Measurements from ENCODE around the gene RNU4-1.

Gene RNU4-1

GRCh38 chr12:120265473-120266179 is 27.4 kb downstream of the RNU4-1 start, which contains the start of gene PXN:
Gene PXN, minus strand, starts transcription at chr12:120265730. Its CDS starts 101 bp downstream, at chr12:120265629.
- Histone ChIP-seq H3K27me3 (ENCODE audit: control insufficient read depth in 1 of 2, insufficient read depth in 2 of 2, low read length in 2 of 2) (no peaks in the 10 kb centered on the region), H3K4me3 (ENCODE audit: low read depth in 1 of 2, low read length in 2 of 2) (peak within 1 kb of the TSS; percentile 79 to 81), H3K36me3 (ENCODE audit: control insufficient read depth in 1 of 2, insufficient read depth in 2 of 2, low read length in 2 of 2) (no peaks in the 10 kb centered on the region), H3K4me1 (ENCODE audit: control insufficient read depth in 1 of 2, insufficient read depth in 2 of 2, low read length in 2 of 2) (peaks cover 45 to 51% of the 10 kb centered on the region in 2 donors), H3K9ac (ENCODE audit: low read depth in 1 of 2, low read length in 2 of 2) (peak within 1 kb of the TSS; percentile 38 to 72), H3K27ac (ENCODE audit: low read depth, low read length) (peak within 1 kb of the TSS; percentile 64), H3K9me3 (ENCODE audit: control insufficient read depth in 1 of 2, low read length in 2 of 2) (no peaks in the 10 kb centered on the region)

- Histone ChIP-seq H3K9me3 (ENCODE audit: control insufficient read depth in 1 of 2, low read length in 2 of 2) (no peaks in the 10 kb centered on the region), H3K4me1 (ENCODE audit: control insufficient read depth in 1 of 2, insufficient read depth in 2 of 2, low read length in 2 of 2) (peaks cover 45 to 51% of the 10 kb centered on the region in 2 donors), H3K36me3 (ENCODE audit: control insufficient read depth in 1 of 2, insufficient read depth in 2 of 2, low read length in 2 of 2) (no peaks in the 10 kb centered on the region)
Observed at GRCh38 chr12:120264904-120265472, 28.0 kb downstream of the RNU4-1 start.

GRCh38 chr12:120264086-120264903 is 28.7 kb downstream of the RNU4-1 start:
- no peaks in the 10 kb centered on the region for H3K27me3 ChIP-seq (ENCODE audit: control insufficient read depth in 1 of 2, insufficient read depth in 2 of 2, low read length in 2 of 2)
- peaks cover 45 to 51% of the 10 kb centered on the region in 2 donors for H3K4me1 ChIP-seq (ENCODE audit: control insufficient read depth in 1 of 2, insufficient read depth in 2 of 2, low read length in 2 of 2)
- H3K9me3 ChIP-seq (ENCODE audit: control insufficient read depth in 1 of 2, low read length in 2 of 2): no peaks in the 10 kb centered on the region
- peak overlapping the region; percentile 79 to 81 for H3K4me3 ChIP-seq (ENCODE audit: low read depth in 1 of 2, low read length in 2 of 2)
- peak overlapping the region; percentile 27 to 72 for H3K9ac ChIP-seq (ENCODE audit: low read depth in 1 of 2, low read length in 2 of 2)
- H3K27ac ChIP-seq (ENCODE audit: low read depth, low read length): peak overlapping the region; percentile 64
- no peaks in the 10 kb centered on the region for H3K36me3 ChIP-seq (ENCODE audit: control insufficient read depth in 1 of 2, insufficient read depth in 2 of 2, low read length in 2 of 2)

More at GRCh38 chr12:120264904-120265472, 28.0 kb downstream of the RNU4-1 start:
- H3K9ac ChIP-seq (ENCODE audit: low read depth in 1 of 2, low read length in 2 of 2): peak overlapping the region; percentile 27 to 72
- H3K4me3 ChIP-seq (ENCODE audit: low read depth in 1 of 2, low read length in 2 of 2): peak overlapping the region; percentile 79 to 81
- H3K27ac ChIP-seq (ENCODE audit: low read depth, low read length): peak overlapping the region; percentile 64
- H3K27me3 ChIP-seq (ENCODE audit: control insufficient read depth in 1 of 2, insufficient read depth in 2 of 2, low read length in 2 of 2): no peaks in the 10 kb centered on the region

- Histone ChIP-seq H3K9me3 (ENCODE audit: control insufficient read depth in 1 of 2, low read length in 2 of 2) (no peaks in the 10 kb centered on the region), H3K9ac (ENCODE audit: low read depth in 1 of 2, low read length in 2 of 2) (peak overlapping the region; percentile 27 to 72), H3K4me1 (ENCODE audit: control insufficient read depth in 1 of 2, insufficient read depth in 2 of 2, low read length in 2 of 2) (peaks cover 45 to 50% of the 10 kb centered on the region in 2 donors), H3K4me3 (ENCODE audit: low read depth in 1 of 2, low read length in 2 of 2) (peak overlapping the region; percentile 79 to 81), H3K27ac (ENCODE audit: low read depth, low read length) (peak overlapping the region; percentile 64), H3K27me3 (ENCODE audit: control insufficient read depth in 1 of 2, insufficient read depth in 2 of 2, low read length in 2 of 2) (no peaks in the 10 kb centered on the region), H3K36me3 (ENCODE audit: control insufficient read depth in 1 of 2, insufficient read depth in 2 of 2, low read length in 2 of 2) (no peaks in the 10 kb centered on the region)
Observed at GRCh38 chr12:120263748-120264085, 29.3 kb downstream of the RNU4-1 start.

- Histone ChIP-seq H3K9me3 (ENCODE audit: control insufficient read depth in 1 of 2, low read length in 2 of 2) (no peaks in the 10 kb centered on the region), H3K27ac (ENCODE audit: low read depth, low read length) (peak overlapping the region; percentile 58), H3K4me1 (ENCODE audit: control insufficient read depth in 1 of 2, insufficient read depth in 2 of 2, low read length in 2 of 2) (peaks cover 45 to 47% of the 10 kb centered on the region in 2 donors), H3K36me3 (ENCODE audit: control insufficient read depth in 1 of 2, insufficient read depth in 2 of 2, low read length in 2 of 2) (no peaks in the 10 kb centered on the region), H3K9ac (ENCODE audit: low read depth in 1 of 2, low read length in 2 of 2) (peak overlapping the region; percentile 27 to 72), H3K27me3 (ENCODE audit: control insufficient read depth in 1 of 2, insufficient read depth in 2 of 2, low read length in 2 of 2) (no peaks in the 10 kb centered on the region), H3K4me3 (ENCODE audit: low read depth in 1 of 2, low read length in 2 of 2) (peak overlapping the region; percentile 79 to 81)
Observed at GRCh38 chr12:120262852-120263747, 29.9 kb downstream of the RNU4-1 start.

GRCh38 chr12:120261951-120262851 is 30.8 kb downstream of the RNU4-1 start:
- Histone ChIP-seq H3K27ac (ENCODE audit: low read depth, low read length) (peak overlapping the region; percentile 58), H3K4me1 (ENCODE audit: control insufficient read depth in 1 of 2, insufficient read depth in 2 of 2, low read length in 2 of 2) (peaks cover 41 to 44% of the 10 kb centered on the region in 2 donors), H3K4me3 (ENCODE audit: low read depth in 1 of 2, low read length in 2 of 2) (peak overlapping the region; percentile 79 to 81)

GRCh38 chr12:120260607-120261006 is 32.4 kb downstream of the RNU4-1 start:
- H3K9ac ChIP-seq (ENCODE audit: low read depth in 1 of 2, low read length in 2 of 2): no peak overlapping the region
- no peaks in the 10 kb centered on the region for H3K27me3 ChIP-seq (ENCODE audit: control insufficient read depth in 1 of 2, insufficient read depth in 2 of 2, low read length in 2 of 2)
- no peak overlapping the region for H3K27ac ChIP-seq (ENCODE audit: low read depth, low read length)
- peaks cover 39 to 40% of the 10 kb centered on the region in 2 donors for H3K4me1 ChIP-seq (ENCODE audit: control insufficient read depth in 1 of 2, insufficient read depth in 2 of 2, low read length in 2 of 2)
- H3K4me3 ChIP-seq (ENCODE audit: low read depth in 1 of 2, low read length in 2 of 2): no peak overlapping the region
- H3K9me3 ChIP-seq (ENCODE audit: control insufficient read depth in 1 of 2, low read length in 2 of 2): no peaks in the 10 kb centered on the region
- H3K36me3 ChIP-seq (ENCODE audit: control insufficient read depth in 1 of 2, insufficient read depth in 2 of 2, low read length in 2 of 2): no peaks in the 10 kb centered on the region

More at GRCh38 chr12:120261951-120262851, 30.8 kb downstream of the RNU4-1 start:
- Histone ChIP-seq H3K27me3 (ENCODE audit: control insufficient read depth in 1 of 2, insufficient read depth in 2 of 2, low read length in 2 of 2) (no peaks in the 10 kb centered on the region), H3K36me3 (ENCODE audit: control insufficient read depth in 1 of 2, insufficient read depth in 2 of 2, low read length in 2 of 2) (no peaks in the 10 kb centered on the region), H3K9me3 (ENCODE audit: control insufficient read depth in 1 of 2, low read length in 2 of 2) (no peaks in the 10 kb centered on the region), H3K9ac (ENCODE audit: low read depth in 1 of 2, low read length in 2 of 2) (peak overlapping the region in 1 of 2 donors; percentile 27)

- Histone ChIP-seq H3K27ac (ENCODE audit: low read depth, low read length) (no peak overlapping the region), H3K9me3 (ENCODE audit: control insufficient read depth in 1 of 2, low read length in 2 of 2) (no peaks in the 10 kb centered on the region), H3K9ac (ENCODE audit: low read depth in 1 of 2, low read length in 2 of 2) (no peak overlapping the region), H3K4me3 (ENCODE audit: low read depth in 1 of 2, low read length in 2 of 2) (no peak overlapping the region), H3K36me3 (ENCODE audit: control insufficient read depth in 1 of 2, insufficient read depth in 2 of 2, low read length in 2 of 2) (peaks cover 0 to 4% of the 10 kb centered on the region in 2 donors), H3K27me3 (ENCODE audit: control insufficient read depth in 1 of 2, insufficient read depth in 2 of 2, low read length in 2 of 2) (no peaks in the 10 kb centered on the region), H3K4me1 (ENCODE audit: control insufficient read depth in 1 of 2, insufficient read depth in 2 of 2, low read length in 2 of 2) (peaks cover 37% of the 10 kb centered on the region in 2 donors)
Observed at GRCh38 chr12:120259418-120260202, 33.4 kb downstream of the RNU4-1 start.

All from duodenal mucosa (tissue), 2 donors.